ENCODE measurements around the gene SH3GL3.
A peak's percentile ranks its signal among the peaks of the same experiment; 100 is the strongest.

The SH3GL3 gene

GRCh38 chr15:83654379-83655236 is 207.5 kb downstream of the SH3GL3 start (continued):
- no peak for TF ChIP-seq ZNF26 (tag by site-specific recombination; IDR thresholded peaks at IDR 0.05)
- no peak for TF ChIP-seq ZFP41 (tag by site-specific recombination; IDR thresholded peaks at IDR 0.05; ENCODE audit: borderline replicate concordance)
- TF ChIP-seq ZNF785 (tag by site-specific recombination; IDR thresholded peaks at IDR 0.05): no peak
- no peak for TF ChIP-seq ZNF274 (IDR thresholded peaks at IDR 0.05; ENCODE audit: low read length)
- TF ChIP-seq ZNF274 (tag by site-specific recombination; IDR thresholded peaks at IDR 0.05; ENCODE audit: borderline replicate concordance): no peak
- no peak for TF ChIP-seq INSM2 (tag by site-specific recombination; IDR thresholded peaks at IDR 0.05)

DNA sequence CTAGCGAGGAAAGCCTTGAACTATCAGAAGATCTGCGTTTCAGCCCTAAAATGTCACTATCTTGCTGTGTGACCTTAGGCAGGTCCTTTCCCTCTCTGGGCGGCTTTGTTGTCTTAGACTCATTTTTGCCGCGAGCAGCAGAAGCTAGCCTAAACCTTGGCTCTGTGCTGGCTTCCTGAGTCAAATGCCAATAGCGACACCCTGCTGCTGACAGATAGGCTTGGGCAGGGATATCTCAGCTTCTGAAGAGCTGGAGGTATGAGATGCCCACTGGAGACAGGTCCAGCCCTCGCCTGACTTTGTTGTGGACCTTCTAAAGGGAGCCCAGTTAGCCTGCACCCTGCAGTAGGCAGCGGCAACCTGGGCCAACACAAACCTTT is 208.1 kb downstream of the SH3GL3 start:
- TF ChIP-seq ZNF518A (tag by site-specific recombination; conservative IDR thresholded peaks at IDR 0.05; ENCODE audit: low read depth): no peak
- TF ChIP-seq ZNF768 (tag by site-specific recombination; IDR thresholded peaks at IDR 0.05): peak; percentile 46; the same call in 1 of the 2 replicates
- Histone ChIP-seq H3K4me3 (ENCODE audit: low read depth, low read length) (no peak overlapping the region), H3K9me3 (ENCODE audit: control insufficient read depth, insufficient read depth, low read depth, low read length) (no peaks in the 10 kb centered on the region), H3K4me1 (ENCODE audit: control insufficient read depth, insufficient read depth, low read length) (peaks cover 3% of the 10 kb centered on the region; the same call in 1 of the 2 replicates), H3K36me3 (ENCODE audit: control insufficient read depth in 2 of 2, insufficient read depth in 1 of 2, low read length in 2 of 2) (no peaks in the 10 kb centered on the region), H3K27ac (ENCODE audit: extremely low read depth, low read depth, low read length) (no peak overlapping the region)
- ChIA-PET POLR2A (no interaction called here), CTCF (interaction anchor here (0.8 to 1.1 kb wide), 2 partner anchors 208 to 219 kb away, joined by 3 read pairs; partner anchors contain the start of gene SH3GL3)

DNA sequence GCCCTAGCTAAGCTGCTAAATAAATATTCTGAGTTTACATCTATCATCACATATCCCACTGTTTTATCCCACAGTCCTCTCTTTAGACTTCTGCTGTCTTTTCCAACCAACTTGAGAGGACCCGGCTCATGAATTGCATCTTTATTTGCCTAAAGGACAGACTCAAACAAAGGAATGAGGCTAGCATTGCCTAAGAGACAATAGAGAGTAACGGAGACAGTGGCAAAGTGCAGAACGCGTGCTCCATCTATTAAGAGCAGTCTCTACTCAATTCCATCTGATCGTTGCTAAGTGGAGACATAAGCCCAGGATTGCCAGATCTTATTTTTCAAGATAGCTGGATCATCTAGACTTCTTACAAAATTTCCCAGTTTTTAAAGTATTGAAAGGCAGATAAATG is 209.1 kb downstream of the SH3GL3 start:
- H3K27ac ChIP-seq (ENCODE audit: extremely low read depth, low read depth, low read length): no peak overlapping the region
- POLR2A ChIA-PET: interaction anchor here (0.6 kb wide), 1 partner anchor 366 kb away, joined by 3 read pairs; no protein-coding TSS in a partner anchor
- H3K4me1 ChIP-seq (ENCODE audit: control insufficient read depth, insufficient read depth, low read length): peaks cover 3% of the 10 kb centered on the region; the same call in 1 of the 2 replicates
- no peaks in the 10 kb centered on the region for H3K9me3 ChIP-seq (ENCODE audit: control insufficient read depth, insufficient read depth, low read depth, low read length)
- H3K4me3 ChIP-seq (ENCODE audit: low read depth, low read length): no peak overlapping the region
- CTCF ChIA-PET: interaction anchor here (2.4 to 2.6 kb wide), 2 partner anchors 181 to 378 kb away, joined by 9 to 11 read pairs; no protein-coding TSS in a partner anchor
- no peaks in the 10 kb centered on the region for H3K36me3 ChIP-seq (ENCODE audit: control insufficient read depth in 2 of 2, insufficient read depth in 1 of 2, low read length in 2 of 2)
- no peak for TF ChIP-seq ZNF132 (tag by site-specific recombination; IDR thresholded peaks at IDR 0.05; ENCODE audit: borderline replicate concordance)
- no peak for TF ChIP-seq ZNF692 (tag by site-specific recombination; IDR thresholded peaks at IDR 0.05)
- TF ChIP-seq ZNF391 (tag by site-specific recombination; IDR thresholded peaks at IDR 0.05; ENCODE audit: borderline replicate concordance, low read depth): no peak
- no peak for TF ChIP-seq ZNF548 (tag by site-specific recombination; IDR thresholded peaks at IDR 0.05)
- TF ChIP-seq GFI1B (tag by site-specific recombination; IDR thresholded peaks at IDR 0.05): no peak
- no peak for TF ChIP-seq ZNF138 (tag by site-specific recombination; IDR thresholded peaks at IDR 0.05; ENCODE audit: borderline replicate concordance)
- no peak for TF ChIP-seq ZNF560 (tag by site-specific recombination; IDR thresholded peaks at IDR 0.05; ENCODE audit: borderline replicate concordance)
- no peak for TF ChIP-seq ZNF670 (tag by site-specific recombination; IDR thresholded peaks at IDR 0.05; ENCODE audit: low read depth)
- TF ChIP-seq HOXA7 (CRISPR knock-in tag; IDR thresholded peaks at IDR 0.05; ENCODE audit: borderline replicate concordance): no peak
- TF ChIP-seq ZNF366 (tag by site-specific recombination; conservative IDR thresholded peaks at IDR 0.05): no peak
- TF ChIP-seq ZSCAN4 (tag by site-specific recombination; IDR thresholded peaks at IDR 0.05): no peak
